Hippocampal formation (tissue), 2 donors: ENCODE results near the gene GCK.

Experiments used
- DNase-seq, 2 donors: peaks; one replicate each; lab custom pipeline; 2025; lab: John Stamatoyannopoulos, UW

Gene GCK

GRCh38 chr7:44189286-44189992 is at the start of gene GCK:
TSS of gene GCK (minus strand) at chr7:44189439. CDS start at chr7:44188953, 486 bp downstream.
- no peak for DNase-seq

- DNase-seq: no peak
Observed at GRCh38 chr7:44238116-44238695, 49.0 kb upstream of the GCK start.

DNA sequence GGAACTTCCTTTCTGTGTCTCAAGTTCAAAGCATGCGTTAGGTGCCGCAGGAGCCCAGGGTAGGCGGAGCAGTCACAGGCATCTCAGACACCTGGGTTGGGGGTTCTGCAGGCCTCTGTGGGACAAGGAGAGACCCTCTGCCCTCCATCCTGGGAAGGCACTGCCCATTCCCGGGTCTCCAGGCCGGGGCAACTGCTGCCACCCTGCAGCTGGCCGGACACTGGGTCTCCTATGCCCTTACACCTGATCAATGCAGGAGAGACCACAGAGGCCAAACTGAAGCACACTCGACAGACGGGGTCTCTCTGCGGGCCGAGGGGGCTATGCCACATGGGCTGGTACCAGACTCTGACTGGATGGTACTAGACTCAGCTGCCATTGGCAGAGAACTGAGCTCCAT is 48.5 kb upstream of the GCK start:
- no peak for DNase-seq

DNA sequence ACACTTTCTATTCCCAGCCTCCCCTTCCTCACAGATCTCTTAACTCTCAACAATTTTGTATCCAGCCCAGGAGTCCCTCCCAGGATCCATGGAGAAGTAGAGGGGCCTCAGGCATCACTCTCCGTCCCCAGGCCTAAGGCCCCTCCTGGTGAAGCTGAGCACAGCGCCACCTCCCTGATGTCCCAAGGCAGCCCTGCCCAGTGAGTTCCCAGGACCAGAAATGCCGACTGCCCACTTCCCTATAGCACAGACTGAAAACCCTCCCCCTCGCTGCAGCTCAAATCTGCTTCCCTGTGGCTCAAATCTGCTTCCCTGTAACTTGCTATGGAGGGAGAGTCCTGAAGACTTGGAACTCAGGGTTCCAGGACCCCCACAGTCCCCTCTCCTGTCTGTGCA is 47.1 kb upstream of the GCK start:
- no peak for DNase-seq

DNA sequence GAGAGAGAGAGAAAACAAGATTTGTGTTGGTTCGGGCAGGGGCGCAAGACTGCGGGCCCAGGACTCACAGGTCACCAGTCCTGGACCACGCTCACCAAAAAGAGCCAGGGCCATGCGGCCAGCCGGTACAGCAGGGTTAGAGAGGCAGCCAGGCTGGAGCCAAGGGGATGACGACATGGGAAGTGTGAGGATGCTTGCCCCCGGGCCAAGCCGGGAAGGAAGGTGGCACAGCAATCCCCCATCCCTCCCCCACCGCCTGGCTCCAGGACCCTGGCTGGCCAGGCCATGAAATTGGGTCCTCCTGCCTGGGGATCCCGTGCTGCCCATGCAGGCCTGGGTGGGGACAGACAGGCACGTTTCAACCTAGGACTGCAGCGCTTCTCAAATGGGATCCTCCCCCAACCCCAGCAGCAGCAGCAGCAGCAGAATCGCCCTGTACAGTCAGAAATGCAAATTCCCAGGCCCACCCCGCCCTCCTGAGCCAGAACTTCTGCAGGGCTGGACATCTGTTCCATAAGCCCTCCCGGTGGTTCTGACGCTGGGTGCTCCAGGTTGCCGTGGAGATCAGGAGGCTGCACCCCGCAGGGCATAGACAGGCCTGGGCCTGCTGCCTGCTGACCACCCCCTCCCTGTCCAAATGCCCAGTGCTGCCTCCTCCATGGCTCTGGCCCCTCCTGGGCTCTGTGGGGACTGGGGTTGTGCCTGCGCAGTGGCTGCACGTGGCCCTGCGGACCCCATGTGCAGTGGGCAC is 46.5 kb upstream of the GCK start:
- DNase-seq: no peak

DNA sequence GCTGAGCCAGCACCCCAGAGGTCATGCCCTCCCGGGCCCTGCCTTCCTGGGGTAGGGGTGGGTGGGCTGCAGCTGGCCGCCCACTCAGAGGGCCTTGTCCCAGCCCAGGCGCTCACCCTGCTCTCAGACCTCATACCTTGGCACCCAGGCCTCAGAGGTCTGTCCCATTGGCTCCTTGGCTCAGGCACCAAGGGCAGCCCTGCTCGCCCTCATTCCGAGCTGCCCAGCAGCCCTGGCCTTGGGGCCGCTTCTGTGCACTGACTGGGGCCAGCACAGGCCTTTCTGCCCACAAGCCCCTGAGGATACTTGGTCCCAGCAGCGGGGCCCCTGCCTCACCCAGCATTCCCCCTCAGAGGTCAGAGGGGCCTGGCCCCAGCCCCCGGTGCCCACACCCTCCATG is 45.8 kb upstream of the GCK start:
- no peak for DNase-seq

GRCh38 chr7:44232901-44233715 is 43.9 kb upstream of the GCK start:
- DNase-seq: no peak

DNA sequence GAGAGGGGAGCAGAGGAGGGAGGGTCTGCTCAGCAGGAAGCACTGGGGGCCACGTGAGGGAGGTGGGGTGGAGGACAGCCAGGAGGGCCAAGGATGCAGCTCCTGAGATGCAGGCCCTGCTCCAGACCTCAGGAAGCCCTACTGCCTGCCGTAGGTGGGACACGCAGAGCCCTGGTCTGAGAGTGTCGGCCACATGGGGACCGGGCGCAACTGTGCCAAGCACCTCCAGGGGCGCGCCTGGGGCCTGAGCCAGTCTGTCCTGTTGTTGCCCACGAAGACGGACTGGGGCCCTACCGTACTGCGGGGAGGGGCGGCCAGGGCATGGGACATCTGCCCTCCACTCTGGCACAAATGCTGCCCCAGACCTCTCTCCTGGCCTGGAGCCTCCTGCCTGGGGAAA is 43.2 kb upstream of the GCK start:
- DNase-seq: no peak

DNA sequence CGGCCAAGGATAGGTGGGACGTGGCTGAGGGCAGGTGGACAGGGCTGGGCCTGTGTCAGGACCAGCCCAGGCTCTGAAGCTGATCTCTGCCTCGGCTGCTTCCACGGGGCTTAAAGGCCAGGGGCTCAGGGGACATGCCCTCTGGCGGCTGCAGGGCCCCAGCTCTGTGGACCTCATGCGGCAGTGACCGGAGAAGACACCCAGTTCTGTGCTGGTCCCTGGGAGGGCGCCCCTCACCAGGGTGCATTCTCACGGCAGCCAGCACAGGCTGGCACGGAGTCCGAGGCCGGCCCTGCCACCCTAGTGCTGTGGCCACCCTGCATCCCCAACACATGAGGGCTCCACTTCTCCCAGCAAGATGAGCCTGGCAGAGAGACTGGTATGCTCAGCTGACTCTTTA is 41.8 kb upstream of the GCK start:
- DNase-seq: no peak

- DNase-seq: no peak
Observed at GRCh38 chr7:44230286-44230685, 41.0 kb upstream of the GCK start.

DNA sequence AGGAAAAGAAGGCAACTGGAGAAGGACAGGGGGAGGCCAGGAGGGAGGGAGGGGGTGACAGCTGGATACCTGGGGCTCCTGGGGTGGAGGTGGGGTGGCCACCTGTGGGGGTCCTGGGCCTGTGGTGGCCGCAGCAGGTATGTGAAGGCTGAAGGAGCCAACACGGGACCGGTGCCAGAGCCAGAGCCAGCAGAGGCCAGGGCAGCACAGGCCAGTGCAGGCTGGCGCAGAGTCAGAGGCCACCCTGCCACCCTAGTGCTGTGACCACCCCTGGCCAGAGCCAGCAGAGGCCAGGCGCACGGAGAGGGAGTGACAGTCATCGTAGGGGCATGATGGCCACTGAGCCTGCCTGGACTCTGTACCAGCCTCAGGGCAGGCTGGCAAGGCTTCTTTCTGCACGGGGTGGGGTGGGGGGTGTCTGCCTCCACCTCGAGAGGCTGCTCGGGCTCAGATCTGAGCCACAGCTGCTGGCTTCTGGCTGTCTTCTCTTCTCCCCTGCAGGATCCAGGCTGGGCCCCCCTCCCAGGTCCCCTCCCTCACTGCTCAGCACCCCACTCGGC is 40.4 kb upstream of the GCK start:
- DNase-seq: no peak

- DNase-seq: no peak
Observed at GRCh38 chr7:44228571-44229350, 39.5 kb upstream of the GCK start.

DNA sequence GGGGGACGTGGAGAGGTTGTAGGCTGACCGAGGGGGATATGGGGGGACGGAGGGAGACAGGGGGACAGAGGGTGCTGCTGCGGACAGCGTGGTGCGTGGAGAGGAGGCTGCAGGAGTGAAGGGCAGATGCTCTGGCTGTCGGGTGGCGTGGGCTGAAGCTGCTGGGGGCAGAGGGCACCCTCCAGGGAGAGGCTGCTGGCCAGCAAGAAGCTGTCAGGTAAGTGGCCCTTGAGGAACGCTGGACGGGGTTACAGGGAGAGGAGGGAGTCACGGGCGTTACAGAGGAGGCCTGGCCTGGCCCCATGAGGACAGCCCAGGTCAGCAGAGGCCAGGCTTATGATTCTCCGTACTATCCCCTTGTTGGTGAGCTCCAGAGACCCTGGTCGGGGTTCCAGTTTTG is 38.7 kb upstream of the GCK start:
- DNase-seq: no peak

DNA sequence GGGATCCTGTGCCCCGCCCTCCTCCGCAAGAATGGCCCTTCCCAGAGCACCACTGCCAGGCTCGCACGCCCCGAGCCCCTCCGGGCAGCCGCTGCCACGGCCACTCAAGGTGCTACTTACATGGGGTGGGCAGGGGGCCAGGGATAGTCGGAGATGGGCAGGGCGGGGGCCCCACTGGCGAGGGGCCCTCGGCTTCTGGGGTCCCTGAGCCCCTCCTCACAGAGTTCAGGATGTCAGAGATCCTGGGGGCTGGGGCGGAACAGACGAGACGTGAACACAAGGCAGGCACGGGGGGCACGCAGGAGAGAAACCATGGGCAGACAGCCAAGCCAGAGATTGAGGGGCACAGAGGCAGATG is 37.1 kb upstream of the GCK start:
- no peak for DNase-seq

GRCh38 chr7:44225566-44226395 is 36.5 kb upstream of the GCK start:
- no peak for DNase-seq

GRCh38 chr7:44224974-44225565 is 35.8 kb upstream of the GCK start:
- DNase-seq: no peak

- DNase-seq: no peak
Observed at GRCh38 chr7:44224080-44224973, 35.1 kb upstream of the GCK start.

GRCh38 chr7:44223362-44224079 is 34.3 kb upstream of the GCK start:
- no peak for DNase-seq
